Common myeloid progenitor, CD34-positive (primary cell): Measurements from ENCODE around the gene ADPRS.

Experiments
- CTCF ChIA-PET: fragments of 350-600 bp; sonication (Branson Sonifier 250); formaldehyde crosslinking; loops from one replicate; lab custom pipeline; 2021; ENCODE audit warnings: antibody characterized with exemption; lab: Charles Lee
- POLR2A ChIA-PET: fragments of 350-600 bp; sonication (Branson Sonifier 250); formaldehyde crosslinking; loops from one replicate; lab custom pipeline; 2021; ENCODE audit warnings: antibody characterized with exemption; lab: Charles Lee
- DNase-seq, 3 donors: peaks; one replicate each; pipeline versions ENCODE4 v3.0.0 to v3.0.0-alpha.2; 2013
- H3K27ac ChIP-seq, 2 experiments: 1 replicate in 1 of 2; 2 replicates in 1 of 2; pipeline ENCODE4 v1.7.0; 2013; ENCODE audit warnings: inconsistent platforms in 2 of 2, low read length in 2 of 2, mild to moderate bottlenecking in 2 of 2, low read depth in 1 of 2, moderate library complexity in 1 of 2; ENCODE audit not compliant: severe bottlenecking in 2 of 2, insufficient read depth in 1 of 2, poor library complexity in 1 of 2
- H3K27me3 ChIP-seq, 5 experiments: replicated peaks in 2 of 5; 1 replicate in 3 of 5; 2 replicates in 2 of 5; pipeline versions ENCODE4 v1.6.1 to v1.7.0; 2013; ENCODE audit warnings: low read length in 4 of 5, mild to moderate bottlenecking in 2 of 5, moderate library complexity in 2 of 5, inconsistent platforms in 1 of 5; ENCODE audit not compliant: insufficient read depth in 5 of 5, control insufficient read depth in 4 of 5
- H3K36me3 ChIP-seq, 4 experiments: 1 replicate in 2 of 4; 2 replicates in 2 of 4; pipeline versions ENCODE4 v1.6.1 to v1.7.0; 2013; ENCODE audit warnings: low read length in 3 of 4, control low read depth in 1 of 4, mild to moderate bottlenecking in 1 of 4; ENCODE audit not compliant: control insufficient read depth in 4 of 4, insufficient read depth in 4 of 4
- H3K4me1 ChIP-seq, 4 experiments: 1 replicate in 3 of 4; 2 replicates in 1 of 4; pipeline versions ENCODE4 v1.6.1 to v1.7.1; 2013; ENCODE audit warnings: low read length in 3 of 4, mild to moderate bottlenecking in 3 of 4, control low read depth in 1 of 4, inconsistent platforms in 1 of 4, moderate library complexity in 1 of 4; ENCODE audit not compliant: control insufficient read depth in 4 of 4, insufficient read depth in 4 of 4; ENCODE audit errors: control extremely low read depth in 1 of 4
- H3K4me3 ChIP-seq, 7 experiments: 1 replicate in 4 of 7; 2 replicates in 3 of 7; pipeline versions ENCODE4 v1.5.1 to v1.7.0; 2013; ENCODE audit warnings: mild to moderate bottlenecking in 7 of 7, low read length in 6 of 7, moderate library complexity in 6 of 7, inconsistent platforms in 2 of 7, low read depth in 2 of 7, control low read depth in 1 of 7; ENCODE audit not compliant: insufficient read depth in 4 of 7, control insufficient read depth in 1 of 7; ENCODE audit errors: extremely low read depth in 1 of 7
- H3K9me3 ChIP-seq, 5 experiments: 1 replicate in 4 of 5; 2 replicates in 1 of 5; pipeline versions ENCODE4 v1.6.1 to v1.7.1; 2013; ENCODE audit warnings: low read length in 4 of 5, mild to moderate bottlenecking in 2 of 5, inconsistent platforms in 1 of 5, low read depth in 1 of 5, moderate library complexity in 1 of 5; ENCODE audit not compliant: control insufficient read depth in 4 of 5, insufficient read depth in 2 of 5; ENCODE audit errors: control extremely low read depth in 1 of 5
- WGBS: methylation state at CpG from one replicate; pipeline ENCODE4 v1.1.5; 2013; ENCODE audit not compliant: insufficient coverage; 5-methylcytosine and 5-hydroxymethylcytosine counted together

The ADPRS gene

GRCh38 chr1:36115200-36115669 lies 26.5 kb downstream of the ADPRS start:
- H3K4me3 ChIP-seq: no peak overlapping the region
- POLR2A ChIA-PET: no interaction called here
- no peaks in the 10 kb centered on the region for H3K9me3 ChIP-seq
- H3K27ac ChIP-seq: no peak overlapping the region
- DNase-seq: peak in 2 of 3 donors; percentile 16 to 21
- no peaks in the 10 kb centered on the region for H3K36me3 ChIP-seq
- H3K4me1 ChIP-seq: peaks cover 0 to 17% (median 2%) of the 10 kb centered on the region in 4 experiments
- no peaks in the 10 kb centered on the region for H3K27me3 ChIP-seq
- CTCF ChIA-PET: interaction anchor here (1.3 to 11.2 kb wide), 3 partner anchors 13 to 73 kb away, joined by 5 to 88 read pairs (median 70); no protein-coding TSS in a partner anchor
- WGBS: 79% methylated on average over 18 of the region's 18 CpGs

- Histone ChIP-seq H3K27me3 (no peaks in the 10 kb centered on the region), H3K27ac (no peak overlapping the region), H3K4me3 (no peak overlapping the region), H3K9me3 (no peaks in the 10 kb centered on the region), H3K36me3 (no peaks in the 10 kb centered on the region), H3K4me1 (peaks cover 0 to 17% (median 2%) of the 10 kb centered on the region in 4 experiments)
- POLR2A ChIA-PET: no interaction called here
- CTCF ChIA-PET: interaction anchor here (1.3 to 11.2 kb wide), 3 partner anchors 14 to 72 kb away, joined by 5 to 88 read pairs (median 70); no protein-coding TSS in a partner anchor
- 63% methylated on average over 1 of the region's 5 CpGs for WGBS
- DNase-seq: no peak
These were observed 27.2 kb downstream of the ADPRS start for GRCh38 chr1:36115931-36116330.

GRCh38 chr1:36116901-36117300 lies 28.2 kb downstream of the ADPRS start:
- Histone ChIP-seq H3K4me1 (peaks cover 0 to 17% (median 2%) of the 10 kb centered on the region in 4 experiments), H3K27ac (no peak overlapping the region), H3K9me3 (no peaks in the 10 kb centered on the region), H3K27me3 (no peaks in the 10 kb centered on the region), H3K36me3 (no peaks in the 10 kb centered on the region), H3K4me3 (no peak overlapping the region)
- DNase-seq: no peak
- ChIA-PET CTCF (interaction anchor here (1.1 to 11.2 kb wide), 4 partner anchors 15 to 71 kb away, joined by 3 to 88 read pairs (median 38); partner anchors contain the start of gene TRAPPC3), POLR2A (no interaction called here)
- 100% methylated on average over 3 of the region's 5 CpGs for WGBS

DNA sequence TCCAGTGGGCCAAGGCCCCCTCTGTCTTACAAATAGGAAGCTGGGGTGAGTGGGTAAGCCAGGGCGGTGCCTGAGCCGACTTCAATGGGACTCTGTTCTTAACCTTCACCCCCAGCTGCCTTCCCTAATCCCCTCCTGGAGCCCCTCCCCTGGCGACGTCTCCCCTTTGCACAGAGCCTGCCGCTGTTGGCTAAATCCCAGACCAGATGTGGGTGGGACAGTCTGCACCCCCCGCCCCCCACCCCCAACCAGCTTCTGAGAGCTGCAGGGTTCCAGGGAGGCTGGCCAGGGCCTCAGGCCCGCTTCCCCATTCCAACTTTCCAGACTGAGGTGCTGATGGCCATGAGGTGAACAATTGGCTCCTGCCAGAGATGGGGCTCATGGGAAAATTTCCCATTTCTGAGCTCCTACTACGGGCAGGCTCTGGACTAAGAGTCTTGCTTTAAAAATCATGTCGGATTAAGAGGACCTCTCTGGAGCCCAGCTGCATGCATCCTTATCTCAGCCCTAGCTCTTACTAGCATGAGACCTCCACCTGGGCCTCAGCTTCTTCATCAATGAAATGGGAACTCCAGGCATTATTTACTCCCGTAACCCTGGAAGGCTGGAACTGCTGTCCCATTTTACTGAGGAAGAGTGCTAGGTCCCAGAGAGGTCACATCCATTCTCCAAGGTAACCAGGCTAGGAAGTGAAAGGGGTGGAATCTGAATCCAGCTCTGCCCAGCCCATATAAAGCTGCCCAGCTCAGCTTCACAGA lies 29.9 kb downstream of the ADPRS start:
- CTCF ChIA-PET: interaction anchor here (0.8 to 11.2 kb wide), 6 partner anchors 9 to 69 kb away, joined by 3 to 88 read pairs (median 6); no protein-coding TSS in a partner anchor
- Histone ChIP-seq H3K4me1 (peaks cover 0 to 29% (median 13%) of the 10 kb centered on the region in 4 experiments), H3K36me3 (no peaks in the 10 kb centered on the region)

GRCh38 chr1:36119456-36119855 lies 30.8 kb downstream of the ADPRS start:
- no peak overlapping the region for H3K4me3 ChIP-seq
- no peaks in the 10 kb centered on the region for H3K9me3 ChIP-seq
- no peak overlapping the region for H3K27ac ChIP-seq
- DNase-seq: no peak
- H3K36me3 ChIP-seq: no peaks in the 10 kb centered on the region
- H3K4me1 ChIP-seq: peaks cover 0 to 31% (median 14%) of the 10 kb centered on the region in 4 experiments
- H3K27me3 ChIP-seq: peaks cover 0 to 13% (median 0%) of the 10 kb centered on the region in 5 experiments
- WGBS: 84% methylated on average over 9 of the region's 9 CpGs
- POLR2A ChIA-PET: interaction anchor here (0.6 kb wide), 1 partner anchor 214 kb away, joined by 3 read pairs; no protein-coding TSS in a partner anchor
- CTCF ChIA-PET: interaction anchor here (1.4 to 11.2 kb wide), 3 partner anchors 10 to 69 kb away, joined by 5 to 88 read pairs (median 7); no protein-coding TSS in a partner anchor

More for the DNA sequence above, 29.9 kb downstream of the ADPRS start:
- POLR2A ChIA-PET: interaction anchor here (0.6 kb wide), 1 partner anchor 22 kb away, joined by 3 read pairs; no protein-coding TSS in a partner anchor
- no peak overlapping the region for H3K27ac ChIP-seq
- no peak overlapping the region for H3K4me3 ChIP-seq
- no peaks in the 10 kb centered on the region for H3K9me3 ChIP-seq
- WGBS: 100% methylated on average over 3 of the region's 10 CpGs
- H3K27me3 ChIP-seq: peaks cover 0 to 5% (median 0%) of the 10 kb centered on the region in 5 experiments
- no peak for DNase-seq

DNA sequence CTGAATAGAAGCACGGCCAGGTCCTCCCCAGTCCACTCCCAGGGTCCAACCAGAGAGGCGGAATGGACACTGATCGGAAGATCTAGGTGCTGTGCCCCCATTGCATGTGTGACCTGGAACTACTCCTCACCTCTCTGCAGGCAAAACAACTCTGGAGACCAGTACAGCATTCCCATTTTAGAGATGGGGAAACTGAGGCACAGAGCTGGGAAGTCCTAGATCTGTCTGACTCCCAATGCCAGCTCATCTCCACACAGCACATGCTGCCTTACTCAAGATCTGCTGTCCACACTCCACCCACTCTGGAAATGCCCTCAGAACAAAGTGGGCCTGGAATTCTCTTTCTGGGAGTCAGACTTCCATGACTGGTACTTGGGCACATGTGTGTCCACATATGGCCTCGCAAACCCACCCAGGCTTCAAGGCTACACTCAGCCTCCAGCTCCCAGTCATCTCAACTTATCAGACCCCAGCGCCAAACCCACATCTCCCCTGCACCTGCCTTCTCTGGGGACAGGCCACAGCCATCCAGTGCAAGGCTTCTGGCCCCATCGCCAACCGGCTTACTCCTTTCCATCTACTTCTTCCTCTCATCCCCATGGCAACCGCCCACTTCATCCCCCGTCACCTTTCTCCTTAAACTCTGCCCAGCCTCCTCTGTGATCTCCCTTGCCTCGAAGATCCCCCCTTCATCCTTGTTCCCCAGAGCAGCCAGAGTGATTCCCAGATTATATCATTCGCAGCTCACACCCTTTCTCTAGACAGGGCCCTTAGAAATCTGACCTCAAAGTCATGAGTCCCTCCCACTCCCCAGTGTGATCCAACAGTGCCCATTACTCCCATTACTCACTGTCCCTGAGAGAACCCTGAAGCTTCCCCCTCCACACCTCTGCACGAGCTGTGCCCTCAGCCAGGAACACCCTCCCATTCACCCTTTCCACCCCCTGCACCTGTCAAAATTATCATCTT lies 33.7 kb downstream of the ADPRS start:
- WGBS: 85% methylated on average over 12 of the region's 12 CpGs
- Histone ChIP-seq H3K9me3 (no peaks in the 10 kb centered on the region), H3K27me3 (peaks cover 0 to 31% (median 5%) of the 10 kb centered on the region in 5 experiments), H3K27ac (no peak overlapping the region), H3K36me3 (no peaks in the 10 kb centered on the region), H3K4me1 (peaks cover 0 to 23% (median 18%) of the 10 kb centered on the region in 4 experiments), H3K4me3 (peak overlapping the region in 2 of 7 experiments; percentile 34 to 53)
- POLR2A ChIA-PET: interaction anchor here (0.6 kb wide), 1 partner anchor 113 kb away, joined by 11 read pairs; no protein-coding TSS in a partner anchor
- DNase-seq: no peak
- CTCF ChIA-PET: interaction anchor here (1.2 to 3.1 kb wide), 4 partner anchors 9 to 21 kb away, joined by 3 to 13 read pairs (median 3); no protein-coding TSS in a partner anchor
